ENCODE data around the gene MXI1.

MXI1 gene

DNA sequence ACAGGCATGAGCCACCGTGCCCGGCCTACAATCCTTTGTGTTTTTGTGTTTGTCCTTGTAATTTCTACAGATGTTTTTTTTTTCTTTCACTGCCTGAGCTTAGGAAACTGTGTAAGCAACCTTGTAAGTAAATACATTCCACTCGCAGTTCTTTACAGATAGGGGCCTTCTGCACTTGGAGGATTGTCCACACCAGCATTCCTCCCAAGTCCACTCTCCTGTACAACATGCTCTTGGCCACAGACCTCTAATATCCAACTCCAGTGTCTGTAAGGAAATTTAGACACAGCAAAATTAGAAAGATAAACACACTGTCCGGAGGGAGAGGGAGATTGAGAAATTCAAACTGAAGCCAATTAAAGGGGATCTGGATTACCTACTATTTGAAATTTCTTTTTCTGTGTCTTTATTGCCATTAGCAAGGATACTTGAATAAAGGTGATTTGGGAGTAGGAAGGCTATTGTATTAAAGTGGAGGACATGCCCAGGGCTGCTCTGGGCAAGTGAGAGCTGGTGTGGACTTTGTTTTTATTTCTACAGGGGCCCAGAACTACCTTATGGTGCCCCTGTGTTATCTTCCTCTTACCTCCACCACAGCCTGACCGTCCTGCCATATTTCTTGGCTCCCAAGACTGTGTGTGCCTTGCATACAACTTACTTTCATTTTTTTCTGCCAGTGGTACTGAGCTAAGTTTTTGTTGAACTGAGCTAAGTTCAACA lies 9.7 kb downstream of the MXI1 start:
- no peak for DNase-seq

GRCh38 chr10:110217662-110218008 lies 10.2 kb downstream of the MXI1 start:
- DNase-seq, result no peak

DNA sequence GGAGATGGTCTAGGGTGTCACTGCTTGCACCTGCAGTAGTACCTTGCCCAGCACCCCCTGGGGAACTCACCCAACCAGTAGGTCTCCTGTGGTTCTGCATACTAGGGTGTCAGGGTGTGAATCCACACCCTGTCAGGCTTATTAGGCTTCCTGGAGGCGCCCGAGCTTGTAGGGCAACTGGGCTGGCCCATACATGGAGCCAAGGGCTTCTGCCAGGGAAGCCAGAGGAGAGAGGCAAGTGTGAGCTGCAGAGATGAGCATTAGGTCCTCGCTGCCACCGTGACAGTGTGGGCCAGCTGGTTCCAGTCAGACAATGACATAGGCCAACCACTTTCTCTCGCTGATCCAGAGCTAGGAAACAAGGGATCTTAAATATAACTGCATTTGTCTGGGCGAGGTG lies 11.2 kb downstream of the MXI1 start:
- no peak for DNase-seq

- DNase-seq, result no peak
These were observed 12.5 kb downstream of the MXI1 start for GRCh38 chr10:110219884-110220283.

DNA sequence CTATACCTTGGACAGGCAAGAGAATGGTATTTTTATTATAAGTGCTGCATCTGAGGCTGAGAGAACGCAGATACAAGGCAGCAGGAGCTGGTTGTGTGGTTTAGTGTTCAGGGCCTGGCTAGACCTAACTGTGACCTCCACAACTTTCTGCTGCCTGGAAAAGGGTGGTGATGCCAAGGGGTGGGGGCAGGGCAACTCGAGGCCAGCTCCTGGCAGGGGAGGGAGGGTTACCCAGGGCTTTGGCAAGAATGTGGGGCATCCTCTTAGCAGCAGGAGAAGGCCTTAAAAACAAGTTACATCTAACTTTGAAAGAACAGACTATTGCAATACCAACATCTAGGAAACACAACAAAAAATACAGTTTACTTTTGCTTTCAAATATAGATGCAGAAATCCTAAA lies 13.0 kb downstream of the MXI1 start:
- no peak for DNase-seq

DNA sequence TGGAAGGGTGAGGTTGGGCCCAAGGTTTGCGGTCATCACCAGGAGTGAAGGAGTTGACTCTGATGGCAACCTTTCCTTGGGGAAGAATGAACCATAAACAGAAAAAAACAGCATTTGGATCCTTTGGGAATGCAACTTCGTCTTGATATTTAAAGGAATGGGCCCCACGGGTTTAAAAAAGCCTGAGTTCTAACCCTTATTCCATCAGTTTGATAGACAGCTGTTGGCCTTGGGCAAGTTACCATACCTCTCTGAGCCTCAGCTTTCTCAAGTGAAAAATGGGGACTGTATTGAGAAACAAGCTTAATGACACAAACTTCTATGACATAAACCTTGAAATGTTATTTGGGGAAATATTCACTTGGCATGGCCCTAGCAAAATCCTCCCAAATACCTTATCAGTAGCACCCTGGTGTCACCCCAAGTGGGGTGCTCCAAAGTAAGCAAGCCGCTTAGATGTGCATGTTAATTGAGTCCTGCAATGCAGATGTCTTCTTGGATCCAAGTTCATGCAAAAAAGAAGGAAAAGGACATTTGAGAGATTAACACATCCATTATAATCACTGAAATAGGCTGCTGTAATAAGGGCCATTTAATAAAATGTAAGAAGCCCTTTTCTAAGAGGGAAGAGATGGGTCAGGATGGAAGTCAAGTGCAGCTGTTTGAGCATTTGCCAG lies 13.8 kb downstream of the MXI1 start:
- no peak for DNase-seq

- DNase-seq, result peak; percentile 57
These were observed 14.4 kb downstream of the MXI1 start for GRCh38 chr10:110221721-110222261.

- DNase-seq, result no peak
These were observed 15.4 kb downstream of the MXI1 start for GRCh38 chr10:110222641-110223297.

DNA sequence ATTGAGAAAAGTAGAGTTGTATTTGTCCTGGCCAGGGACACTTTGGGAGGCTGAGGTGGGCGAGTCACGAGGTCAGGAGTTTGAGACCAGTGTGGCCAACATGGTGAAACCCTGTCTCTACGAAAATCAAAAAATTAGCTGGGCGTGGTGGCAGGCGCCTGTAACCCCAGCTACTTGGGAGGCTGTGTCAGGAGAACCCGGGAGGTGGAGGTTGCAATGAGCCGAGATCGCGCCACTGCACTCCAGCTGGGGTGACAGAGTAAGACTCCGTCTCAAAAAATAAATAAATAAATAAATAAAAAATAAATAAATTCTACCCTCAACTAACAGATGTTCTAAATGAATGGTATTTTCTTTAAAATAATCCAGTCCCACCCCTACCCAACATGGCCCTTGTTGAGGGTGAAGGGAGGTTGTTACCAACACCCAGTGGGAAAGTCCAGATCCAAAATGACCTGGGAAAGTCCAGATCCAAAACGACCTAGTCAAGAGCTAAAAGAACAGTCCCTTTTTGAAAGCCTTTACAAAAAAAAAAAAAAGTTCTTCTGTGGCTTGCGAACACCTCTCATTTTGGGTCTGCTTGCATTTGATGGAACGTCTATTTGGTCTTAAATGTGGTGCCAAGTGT lies 16.0 kb downstream of the MXI1 start:
- DNase-seq, result no peak

- no peak for DNase-seq
These were observed 17.6 kb downstream of the MXI1 start for GRCh38 chr10:110224992-110225391.

DNA sequence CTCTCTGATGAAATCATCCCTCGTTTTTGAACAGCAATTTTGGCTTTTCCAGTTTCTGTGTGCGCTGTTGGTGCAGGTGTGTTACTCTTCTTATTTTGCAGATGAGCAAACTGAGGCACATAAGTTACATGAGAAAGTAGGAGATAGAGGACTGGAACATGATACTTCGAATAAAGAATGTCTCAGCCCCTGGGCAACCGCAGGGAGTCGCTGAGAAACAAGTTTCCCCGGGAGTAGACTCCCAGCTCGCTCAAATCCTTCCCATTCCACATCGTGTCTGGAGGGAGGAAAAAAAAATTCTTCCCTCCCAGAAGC lies 18.0 kb downstream of the MXI1 start:
- no peak for DNase-seq

- peak; percentile 84 for DNase-seq
These were observed 18.5 kb downstream of the MXI1 start for GRCh38 chr10:110225756-110226542.

DNA sequence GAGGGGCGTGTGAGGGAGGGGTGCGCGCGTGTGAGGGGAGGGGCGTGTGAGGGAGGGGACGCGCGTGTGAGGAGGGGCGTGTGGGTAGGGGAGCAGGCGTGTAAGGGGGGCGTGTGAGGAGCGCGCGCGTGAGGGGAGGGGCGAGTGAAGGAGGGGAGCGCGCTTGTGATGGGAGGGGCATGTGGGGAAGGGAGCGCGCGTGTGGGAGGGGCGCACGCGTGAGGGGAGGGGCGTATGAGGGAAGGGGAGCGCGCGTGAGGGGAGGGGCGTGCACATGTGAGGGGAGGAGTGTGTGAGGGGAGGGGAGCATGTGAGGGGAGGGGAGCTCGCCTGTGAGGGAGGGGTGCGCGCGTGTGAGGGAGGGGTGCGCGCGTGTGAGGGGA lies 19.1 kb downstream of the MXI1 start:
- peak; percentile 82 for DNase-seq

GRCh38 chr10:110226926-110227641 lies 19.7 kb downstream of the MXI1 start:
- peak; percentile 68 for DNase-seq

- DNase-seq, result no peak
These were observed 20.7 kb downstream of the MXI1 start for GRCh38 chr10:110228066-110228465.

DNA sequence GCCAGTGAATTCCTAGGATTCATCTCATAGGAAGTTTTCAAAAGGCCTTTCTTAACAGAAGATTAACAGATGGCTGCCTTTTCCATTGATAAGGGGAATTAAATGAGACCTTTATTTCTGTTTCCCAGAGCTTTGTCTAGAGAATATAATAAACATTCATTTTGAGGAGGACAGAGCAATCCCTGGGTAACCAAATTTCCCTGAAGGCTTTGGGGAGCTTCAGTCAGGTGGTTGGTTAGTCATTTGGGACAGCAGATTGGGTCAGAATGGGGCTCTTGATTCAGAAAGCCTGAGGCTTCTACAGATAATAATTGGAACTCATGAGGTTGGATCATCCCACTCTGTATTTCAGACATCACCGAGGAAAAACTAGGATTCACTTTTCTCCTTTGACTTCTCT lies 21.8 kb downstream of the MXI1 start:
- DNase-seq, result no peak

DNA sequence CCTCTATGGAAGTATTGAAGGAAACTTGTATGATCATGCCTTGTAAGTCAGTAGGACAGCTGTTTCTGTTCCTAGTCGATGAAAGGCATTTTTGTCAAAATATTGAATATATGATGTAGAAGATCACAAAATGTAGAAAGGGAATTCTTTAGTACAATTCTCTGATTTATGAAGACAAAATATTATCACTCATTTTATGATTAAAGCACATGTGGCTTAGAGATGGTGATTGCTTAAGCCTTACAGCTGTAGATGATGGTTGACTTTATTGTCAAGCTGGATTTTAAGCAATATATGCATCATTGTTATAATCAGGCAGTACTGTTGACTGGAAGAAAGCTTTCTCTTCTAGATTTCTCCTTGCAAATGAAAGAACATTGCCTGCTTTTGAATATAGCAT lies 26.4 kb downstream of the MXI1 start:
- DNase-seq, result no peak

GRCh38 chr10:110237894-110238480 lies 30.6 kb downstream of the MXI1 start:
- DNase-seq, result no peak

GRCh38 chr10:110239892-110240291 lies 32.5 kb downstream of the MXI1 start:
- no peak for DNase-seq

GRCh38 chr10:110241407-110241806 lies 34.0 kb downstream of the MXI1 start:
- DNase-seq, result no peak

DNA sequence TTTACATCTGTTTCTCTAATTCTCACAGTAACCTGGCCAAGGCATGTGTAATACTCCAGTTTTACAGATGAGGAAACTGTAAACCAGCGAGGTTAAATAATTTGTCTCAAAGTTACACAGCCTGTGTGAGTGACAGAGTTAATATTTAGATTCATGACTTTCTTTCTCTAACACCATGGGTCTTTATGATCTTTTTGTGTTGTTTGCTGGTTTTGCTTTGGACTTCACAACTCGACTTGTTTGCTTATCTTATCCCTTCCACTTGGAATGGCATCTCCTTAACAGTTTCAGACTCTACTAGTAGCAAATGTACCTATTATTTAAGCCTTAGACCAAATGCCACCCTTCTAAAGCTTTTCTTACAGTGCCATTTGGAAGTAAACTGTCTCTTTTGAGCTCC lies 34.4 kb downstream of the MXI1 start:
- no peak for DNase-seq

GRCh38 chr10:110242511-110242910 lies 35.1 kb downstream of the MXI1 start:
- no peak for DNase-seq
